Activated CD8-positive, alpha-beta memory T cell treated with anti-CD3 and anti-CD28 coated beads, Interleukin-2, amount 50 U/mL, for 1 hour (primary cell): ENCODE results near the gene MYO9B.

ENCODE experiments used
- DNase-seq: peaks from one replicate; pipeline ENCODE4 v3.0.0-alpha.2; 2020; ENCODE audit errors: extremely low read depth

Gene MYO9B

GRCh38 chr19:17214508-17215126 lies 139.0 kb downstream of the MYO9B start:
- no peak for DNase-seq

GRCh38 chr19:17215127-17215971 lies 139.8 kb downstream of the MYO9B start, which contains the start of gene USE1:
Gene USE1 (plus strand): TSS chr19:17215357. CDS start chr19:17215406, 49 bp downstream.
- peak; percentile 71 for DNase-seq

GRCh38 chr19:17216058-17216670 lies 140.6 kb downstream of the MYO9B start:
- DNase-seq: no peak

- no peak for DNase-seq
Measured at GRCh38 chr19:17219286-17219685, 143.7 kb downstream of the MYO9B start.

- no peak for DNase-seq
Measured at GRCh38 chr19:17220207-17220758, 144.7 kb downstream of the MYO9B start.

GRCh38 chr19:17225053-17225452 lies 149.5 kb downstream of the MYO9B start:
- DNase-seq: no peak

- DNase-seq: peak; percentile 92
Measured at GRCh38 chr19:17226002-17226933, 150.7 kb downstream of the MYO9B start, which contains the start of gene OCEL1. Gene OCEL1 (plus strand): TSS chr19:17226226. CDS start chr19:17226248, 22 bp downstream.

- no peak for DNase-seq
Measured at GRCh38 chr19:17227798-17228367, 152.3 kb downstream of the MYO9B start.

GRCh38 chr19:17229890-17230289 lies 154.3 kb downstream of the MYO9B start:
- DNase-seq: no peak

GRCh38 chr19:17232258-17232657 lies 156.7 kb downstream of the MYO9B start:
- DNase-seq: no peak

- no peak for DNase-seq
Measured at GRCh38 chr19:17234911-17235299, 159.3 kb downstream of the MYO9B start.

GRCh38 chr19:17235300-17235970 lies 159.9 kb downstream of the MYO9B start:
- peak; percentile 30 for DNase-seq

- DNase-seq: no peak
Measured at GRCh38 chr19:17235971-17236777, 160.6 kb downstream of the MYO9B start.

- DNase-seq: no peak
Measured at GRCh38 chr19:17236811-17237543, 161.4 kb downstream of the MYO9B start.

- DNase-seq: no peak
Measured at GRCh38 chr19:17237747-17238706, 162.4 kb downstream of the MYO9B start.

- DNase-seq: no peak
Measured at GRCh38 chr19:17240062-17240752, 164.6 kb downstream of the MYO9B start.

GRCh38 chr19:17240826-17241399 lies 165.3 kb downstream of the MYO9B start:
- no peak for DNase-seq
